GM19324 (cell line): ENCODE data around the gene THOP1.

Experiments
- ATAC-seq: cut with Tn5 transposase; IDR thresholded peaks from one replicate; pipeline ENCODE4 v1.9.1; 2021; ENCODE audit warnings: mild to moderate bottlenecking, moderate library complexity; ENCODE audit not compliant: unreplicated experiment, low FRiP score

THOP1 gene

DNA sequence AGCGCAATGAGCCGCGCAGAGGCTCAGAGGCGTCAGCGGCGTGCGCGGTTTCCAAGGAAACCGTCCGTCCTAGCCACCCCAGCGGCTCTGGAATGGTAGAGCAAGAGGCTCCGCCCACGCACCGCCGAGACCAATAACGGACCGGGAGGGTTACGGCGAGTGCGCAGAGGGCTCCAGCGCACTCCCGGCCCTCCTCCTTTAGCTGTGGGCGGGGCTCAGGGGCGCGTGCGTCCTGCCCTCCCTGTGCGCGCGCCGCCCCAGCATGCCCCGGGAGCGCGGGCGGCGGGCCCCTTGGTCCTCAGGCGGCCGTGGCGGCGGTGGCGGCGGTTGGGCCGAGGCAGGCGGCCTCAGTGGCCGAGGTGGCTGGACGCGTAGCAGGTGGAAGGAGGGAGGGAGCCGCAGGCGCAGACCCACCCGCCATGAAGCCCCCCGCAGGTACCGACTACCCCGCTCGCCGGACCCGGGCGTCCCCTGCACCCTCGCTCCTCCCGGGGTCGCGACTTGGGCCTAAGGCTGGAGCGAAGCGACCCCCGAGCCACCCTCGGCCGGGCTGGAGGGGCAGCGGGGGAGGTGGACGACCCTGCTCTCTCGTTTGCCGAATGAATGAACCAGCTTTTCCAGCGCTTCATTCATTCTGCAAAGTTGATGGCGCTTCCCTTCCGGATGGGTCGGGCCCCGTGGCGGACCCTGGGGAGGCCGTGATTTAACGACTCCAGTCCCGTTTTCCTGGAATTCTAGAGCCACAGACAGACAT is at the start of gene THOP1:
Gene THOP1, plus strand, starts transcription at position 260 of the 754 bp plus-strand sequence. Its CDS starts 160 bp downstream, at position 420.
- ATAC-seq = peak; percentile 77

DNA sequence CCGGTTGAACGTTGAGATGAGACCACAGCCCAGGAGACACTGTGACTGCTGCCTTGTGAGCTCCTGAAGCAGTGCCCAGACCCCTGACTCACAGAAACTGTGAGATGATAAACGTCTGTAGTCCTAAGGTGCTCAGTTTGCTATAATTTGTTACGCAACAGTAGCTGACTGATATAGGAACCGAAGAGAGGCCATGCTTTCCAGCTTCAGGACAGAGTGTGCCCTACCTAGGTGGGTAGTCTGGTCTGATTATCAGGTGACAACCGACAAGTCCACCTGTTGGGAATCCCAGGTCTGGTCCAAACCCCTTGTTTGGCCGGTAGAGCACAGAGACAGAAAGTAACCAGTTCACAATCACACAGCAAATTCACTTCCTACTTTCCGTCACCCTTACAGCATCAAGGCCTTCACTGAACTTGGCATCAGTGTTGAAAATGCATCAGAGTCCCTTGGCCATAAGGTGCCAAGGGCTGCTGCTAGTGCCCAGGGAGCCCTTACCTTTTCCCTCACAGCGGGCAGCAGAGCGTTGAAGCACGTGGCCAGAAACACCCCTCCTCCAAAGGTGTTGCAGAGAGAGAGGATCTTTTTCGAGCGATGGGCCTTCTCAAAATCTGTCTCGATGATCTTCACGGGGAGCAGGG is 48.6 kb upstream of the THOP1 start:
- no peak for ATAC-seq

DNA sequence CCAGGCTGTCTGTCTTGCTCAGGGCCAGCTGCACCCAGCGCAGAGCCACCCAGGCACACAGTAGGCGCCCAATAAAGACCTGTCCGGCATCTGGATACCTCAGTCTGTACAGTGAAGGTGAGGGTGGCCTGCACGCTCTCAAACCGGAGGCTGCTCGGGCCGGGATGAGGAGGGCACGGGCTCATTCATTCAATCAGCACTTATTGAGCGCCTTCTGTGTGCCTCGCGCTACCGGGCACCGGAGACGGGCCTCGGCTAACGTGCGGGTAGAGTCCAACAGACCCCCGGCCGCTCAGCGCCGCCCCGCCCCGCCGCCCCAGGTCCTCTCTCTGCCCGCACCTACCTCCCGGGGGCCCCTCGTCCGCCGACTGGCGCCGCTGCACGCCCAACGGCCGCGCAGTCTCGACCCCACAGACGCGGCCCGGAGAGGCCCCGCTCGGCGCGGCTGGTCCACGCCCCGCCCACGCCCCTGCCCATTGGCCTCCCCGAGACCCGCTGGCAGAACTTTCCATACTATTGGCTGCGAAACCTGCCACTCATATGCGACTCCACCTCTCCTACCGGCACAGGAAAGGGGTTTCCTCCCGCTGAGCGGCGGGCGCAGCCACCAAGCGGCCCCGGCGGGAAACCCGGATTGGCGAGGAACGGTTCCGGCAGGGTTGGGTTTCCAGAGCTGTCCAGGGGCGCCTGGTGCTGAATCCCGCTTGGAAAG is 45.5 kb upstream of the THOP1 start, which contains the start of gene SLC39A3:
Gene SLC39A3, minus strand, starts transcription at position 416 of the 712 bp plus-strand sequence. CDS start 2,760 bp downstream, outside the sequence.
- ATAC-seq = peak; percentile 90

DNA sequence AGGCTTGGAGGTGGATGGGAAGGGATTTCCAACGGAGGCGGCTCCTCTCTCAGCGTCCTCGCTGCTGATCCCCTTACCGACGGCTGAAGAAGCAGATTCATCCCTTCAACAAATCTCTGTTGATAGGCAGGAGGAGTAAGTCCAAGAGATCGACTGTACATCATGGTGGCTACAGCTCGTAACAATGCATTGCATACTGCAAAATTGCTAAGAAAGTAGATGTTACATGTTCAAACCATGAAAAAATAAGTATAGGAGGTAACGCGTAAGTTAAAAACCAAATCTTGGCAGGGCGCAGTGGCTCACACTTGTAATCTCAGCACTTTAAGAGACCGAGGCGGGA is 45.0 kb upstream of the THOP1 start:
- peak; percentile 5 for ATAC-seq

DNA sequence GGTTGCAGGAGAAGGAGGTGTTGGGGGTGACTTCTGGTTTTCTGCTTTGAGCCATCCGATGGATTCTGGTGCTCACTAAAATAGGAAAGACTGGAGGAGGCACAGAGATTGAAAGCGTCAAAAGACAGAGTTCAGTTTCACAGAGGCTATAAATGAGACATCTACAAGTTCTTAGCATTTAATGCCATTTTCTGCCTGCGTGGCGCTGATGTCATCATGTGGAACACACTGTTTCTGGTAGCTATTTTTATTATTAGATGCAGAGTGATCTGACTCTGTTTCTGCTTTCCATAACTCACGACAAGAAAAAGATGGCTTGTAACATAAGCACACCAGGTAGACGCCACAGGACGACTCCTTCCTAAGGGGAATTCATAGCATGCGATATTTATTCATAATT is 42.2 kb upstream of the THOP1 start:
- no peak for ATAC-seq

DNA sequence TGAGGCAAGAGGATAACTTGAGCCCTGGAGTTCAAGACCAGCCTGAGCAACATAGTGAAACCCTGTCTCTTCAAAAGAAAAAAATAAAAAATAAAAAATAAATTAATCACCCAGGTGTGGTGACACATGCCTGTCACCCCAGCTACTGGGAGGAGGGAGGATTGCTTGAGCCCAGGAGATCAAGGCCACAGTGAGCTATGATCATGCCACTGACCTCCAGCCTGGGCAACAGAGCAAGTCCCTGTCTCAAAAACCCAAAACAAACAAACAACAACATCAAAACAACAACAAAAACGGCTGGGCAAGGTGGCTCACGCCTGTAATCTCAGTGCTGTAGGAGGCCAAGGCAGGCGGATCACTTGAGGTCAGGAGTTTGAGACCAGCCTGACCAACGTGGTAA is 41.2 kb upstream of the THOP1 start:
- ATAC-seq = no peak

DNA sequence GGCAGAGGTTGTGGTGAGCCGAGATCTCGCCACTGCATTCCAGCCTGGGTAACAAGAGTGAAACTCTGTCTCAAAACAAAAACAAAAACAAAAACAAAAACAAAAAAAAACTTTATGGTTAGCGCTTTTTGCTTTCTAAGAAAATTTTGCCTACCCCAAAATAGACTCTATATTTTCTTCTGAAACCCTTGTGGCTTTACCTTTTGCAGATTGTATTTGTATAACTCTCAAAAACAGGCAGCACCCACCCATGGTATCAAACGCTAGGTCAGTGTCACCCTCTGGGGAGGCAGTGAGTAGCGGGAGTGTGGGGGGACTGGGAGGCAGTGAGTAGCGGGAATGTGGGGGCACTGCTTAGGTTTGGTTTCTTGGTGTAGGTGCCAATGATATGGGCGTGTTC is 38.0 kb upstream of the THOP1 start:
- peak; percentile 62 for ATAC-seq

DNA sequence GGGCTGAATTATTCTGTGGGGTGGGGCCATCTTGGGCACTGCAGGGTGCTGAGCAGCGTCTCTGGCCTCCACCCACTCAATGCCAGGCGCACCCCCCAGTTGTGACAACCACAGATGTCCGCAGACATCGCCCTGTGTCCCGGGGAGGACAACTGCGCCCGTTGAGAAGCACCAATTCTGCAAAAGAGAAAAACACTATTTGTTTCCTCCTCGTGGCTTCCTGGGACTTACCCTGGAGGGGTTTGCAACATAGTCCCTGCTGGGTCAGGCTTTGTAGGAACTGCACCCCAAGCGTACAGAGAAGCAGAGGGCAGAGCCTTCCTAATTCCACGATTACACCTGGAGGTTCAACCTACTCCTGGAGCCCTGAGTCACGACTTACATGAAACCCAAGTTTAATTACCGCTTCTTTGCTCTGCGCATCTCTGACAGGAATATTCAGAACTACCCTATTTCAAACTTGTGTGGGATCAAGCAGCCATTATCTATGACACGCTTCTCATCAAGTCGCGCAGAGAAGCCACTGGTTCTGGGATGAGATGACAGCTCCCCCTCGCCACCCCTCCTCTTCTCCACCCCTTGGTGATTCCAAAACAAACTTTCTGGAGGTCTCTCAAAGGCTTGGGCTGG is 34.4 kb upstream of the THOP1 start:
- ATAC-seq = no peak

DNA sequence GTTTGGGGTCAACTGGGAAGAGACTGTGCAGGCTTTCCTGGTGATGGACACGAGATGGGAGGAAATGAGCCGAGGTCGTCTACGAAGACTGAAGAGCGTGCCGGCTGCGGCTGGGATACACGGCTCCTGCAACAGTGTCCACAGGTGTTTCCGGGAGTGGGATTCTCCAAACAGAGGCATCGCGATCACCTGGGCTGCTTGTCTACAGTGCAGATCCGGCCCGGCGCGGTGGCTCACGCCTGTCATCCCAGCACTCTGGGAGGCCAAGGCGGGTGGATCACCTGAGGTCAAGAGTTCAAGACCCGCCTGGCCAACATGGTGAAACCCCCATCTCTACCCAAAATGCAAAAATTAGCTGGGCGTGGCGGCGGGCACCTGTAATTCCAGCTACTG is 33.9 kb upstream of the THOP1 start:
- ATAC-seq = no peak

DNA sequence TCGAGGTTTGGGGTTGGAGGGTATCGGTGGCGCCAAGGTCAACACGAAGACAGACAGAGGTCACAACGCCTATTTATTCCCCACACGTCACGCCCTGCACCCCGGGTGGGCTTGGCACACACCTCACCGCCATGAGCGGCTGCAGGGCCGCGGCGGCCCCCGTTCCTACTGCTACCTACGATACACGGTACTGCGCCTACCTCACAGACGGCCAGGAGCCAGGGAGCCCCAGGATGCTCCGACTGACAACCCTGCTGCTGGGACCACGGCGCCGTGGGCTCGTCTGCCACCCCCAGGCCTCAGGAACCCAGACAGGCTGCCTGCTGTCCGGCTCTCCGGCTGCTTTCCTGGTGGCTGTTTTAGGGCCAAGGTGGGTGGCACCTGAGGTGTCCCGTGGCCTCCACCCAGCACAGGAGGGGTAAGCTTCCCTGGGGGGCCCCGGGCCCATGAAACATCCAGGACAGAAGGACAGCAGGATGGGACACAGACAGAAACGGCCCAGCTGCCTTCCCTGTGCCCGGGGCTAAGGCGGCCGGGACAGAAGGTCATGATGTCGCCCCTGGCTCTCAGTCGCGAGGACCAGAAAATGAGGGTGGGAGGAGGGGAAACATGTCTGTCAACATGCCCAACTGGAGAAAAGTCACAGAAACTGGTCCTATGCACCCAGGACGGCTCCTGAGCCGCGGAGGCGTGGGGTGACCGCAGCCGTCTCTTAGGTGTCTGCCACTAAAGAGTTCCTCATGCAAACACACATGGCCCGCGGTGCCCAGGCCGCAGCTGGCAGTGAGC is 30.4 kb upstream of the THOP1 start:
- no peak for ATAC-seq

DNA sequence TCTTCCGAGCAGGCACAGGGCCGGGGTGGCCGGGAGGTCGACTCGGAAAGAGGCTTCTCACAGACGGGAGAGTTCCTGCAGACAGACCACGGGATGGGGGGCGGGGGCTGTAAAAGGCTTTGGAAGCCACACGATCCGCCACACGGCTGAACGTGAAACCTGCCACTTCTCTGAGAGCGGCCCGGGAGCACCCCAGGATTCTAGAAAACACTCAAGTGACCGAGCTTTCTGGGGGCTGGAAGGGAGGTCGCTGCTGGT is 29.9 kb upstream of the THOP1 start:
- no peak for ATAC-seq

DNA sequence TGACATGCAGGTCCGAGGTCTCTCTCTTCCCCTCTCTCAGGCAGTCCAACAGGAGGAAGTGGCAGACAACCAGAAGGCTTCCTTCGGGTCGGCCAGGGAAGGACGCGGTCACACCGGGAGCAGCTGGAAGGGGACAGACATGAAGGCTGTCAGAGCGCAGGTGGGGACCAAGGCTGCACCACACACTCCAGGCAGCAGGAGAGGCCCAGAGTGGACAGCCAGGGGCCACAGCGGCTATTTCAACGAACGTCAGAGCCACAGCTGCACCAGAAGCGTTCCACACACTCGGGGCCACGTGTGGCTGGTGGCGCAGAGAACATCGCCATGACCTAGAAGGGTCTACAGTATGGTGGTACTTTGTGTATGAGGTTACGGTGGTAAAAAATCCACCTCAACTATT is 29.5 kb upstream of the THOP1 start:
- no peak for ATAC-seq

DNA sequence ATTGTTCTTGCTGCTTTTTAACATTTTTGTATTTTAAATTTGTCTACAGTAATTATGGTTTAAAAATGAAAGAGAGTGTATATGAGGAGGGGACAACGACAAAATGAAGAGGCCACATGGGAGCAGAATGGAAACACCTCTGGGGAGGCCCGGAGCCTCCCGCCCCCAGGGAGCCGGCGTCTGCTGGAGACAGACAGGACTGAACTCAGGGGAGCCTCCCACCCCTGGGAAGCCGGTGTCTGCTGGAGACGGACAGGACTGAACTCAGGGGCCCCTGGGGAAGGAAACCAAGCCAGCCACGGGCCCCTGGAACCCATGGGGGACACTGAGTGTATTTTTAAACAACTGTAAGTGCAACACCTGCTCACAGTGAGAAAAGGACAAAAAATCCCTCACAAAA is 28.8 kb upstream of the THOP1 start:
- ATAC-seq = no peak

DNA sequence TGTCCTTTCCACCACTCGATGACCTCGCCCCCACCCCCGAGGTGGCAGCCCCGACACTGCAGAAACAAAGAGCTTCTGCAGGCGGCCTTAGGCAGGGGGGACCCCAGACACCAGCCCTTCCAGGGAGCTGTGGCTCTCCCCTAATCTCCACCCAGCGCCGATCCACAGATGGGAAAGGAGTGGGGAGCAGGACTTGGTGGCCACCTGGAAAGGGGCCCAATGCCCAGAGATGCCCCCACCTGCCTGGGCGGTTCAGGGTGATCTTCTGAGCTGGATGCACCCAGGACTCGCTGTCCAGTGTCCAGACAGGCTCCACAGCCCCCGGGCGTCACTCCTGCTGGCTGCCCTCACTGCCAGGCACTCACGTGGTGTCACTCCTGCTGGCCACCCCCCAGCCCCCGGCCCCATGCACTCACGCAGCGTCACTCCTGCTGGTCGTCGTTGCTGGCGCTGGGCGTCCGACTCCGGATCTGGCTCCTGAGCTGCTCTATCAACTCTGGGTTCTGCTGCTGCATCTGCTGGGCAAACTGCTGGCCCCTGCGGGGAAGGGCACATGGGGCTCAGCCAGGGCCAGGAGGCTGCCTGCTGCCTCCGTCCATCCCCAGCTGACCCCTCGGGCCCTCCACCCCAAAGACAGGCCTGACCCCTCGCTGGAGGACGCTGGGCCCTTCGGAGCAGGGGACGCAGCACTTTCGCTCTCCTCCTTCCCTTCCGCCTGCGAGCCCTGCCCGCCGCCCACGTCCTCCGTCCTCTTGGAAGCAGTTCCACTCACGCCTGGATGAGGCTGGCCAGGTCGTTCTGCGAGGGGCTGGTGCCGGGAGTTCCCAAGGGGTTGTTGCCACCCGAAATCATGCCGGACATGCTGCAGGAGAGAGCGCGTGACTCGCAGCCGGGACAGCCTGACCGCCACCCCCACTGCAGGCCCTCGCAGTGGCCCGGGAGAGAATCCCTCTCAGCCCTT is 28.1 kb upstream of the THOP1 start:
- ATAC-seq = no peak

DNA sequence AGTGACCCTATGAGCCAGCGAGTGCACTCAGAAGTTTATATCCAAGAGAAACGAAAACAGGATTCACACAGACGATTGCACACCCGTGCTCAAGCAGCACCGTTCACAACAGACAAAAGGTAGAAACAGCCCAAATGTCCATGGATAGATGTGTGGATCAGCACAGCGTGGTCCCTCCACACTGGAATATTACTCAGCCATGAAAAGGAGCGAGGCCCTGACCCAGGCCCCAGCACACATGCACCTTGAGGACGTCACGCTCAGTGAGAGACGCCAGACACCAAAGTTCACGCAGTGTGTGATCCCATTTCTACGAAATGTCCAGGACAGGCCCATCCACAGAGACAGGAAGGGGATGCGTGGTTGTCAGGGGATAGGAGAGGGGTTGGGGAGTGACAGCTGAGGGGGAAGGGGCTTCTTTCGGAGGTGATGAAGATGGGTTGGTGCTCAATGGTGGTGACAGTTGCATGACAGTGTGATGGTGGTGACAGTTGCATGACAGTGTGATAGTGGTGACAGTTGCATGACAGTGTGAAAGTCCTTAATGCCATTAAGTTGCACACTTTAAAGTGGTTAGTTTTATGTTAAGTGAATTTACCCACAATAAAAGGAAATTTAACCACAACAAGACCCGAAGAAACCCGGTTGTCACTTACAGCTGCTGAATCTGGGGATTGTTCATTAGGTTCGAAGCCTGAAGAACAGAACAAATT is 26.5 kb upstream of the THOP1 start:
- ATAC-seq = no peak

DNA sequence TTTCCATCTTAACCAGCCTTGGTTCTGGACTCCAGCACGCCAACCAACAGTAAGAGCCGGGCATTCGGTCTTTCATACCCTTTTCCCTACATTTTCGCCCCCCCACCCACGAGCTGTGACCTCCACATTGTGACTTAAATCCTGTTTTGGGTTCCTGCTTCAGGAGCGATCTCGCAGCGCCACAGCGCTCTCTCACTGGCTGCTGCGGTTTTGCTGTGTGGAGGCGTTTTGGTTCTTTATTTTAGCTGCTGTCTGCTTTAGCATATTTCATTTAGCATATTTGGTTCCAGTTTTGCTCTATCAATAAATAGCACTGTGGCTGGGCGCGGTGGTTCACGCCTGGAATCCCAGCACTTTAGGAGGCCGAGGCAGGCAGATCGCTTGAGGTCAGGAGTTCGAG is 25.9 kb upstream of the THOP1 start:
- ATAC-seq = no peak

DNA sequence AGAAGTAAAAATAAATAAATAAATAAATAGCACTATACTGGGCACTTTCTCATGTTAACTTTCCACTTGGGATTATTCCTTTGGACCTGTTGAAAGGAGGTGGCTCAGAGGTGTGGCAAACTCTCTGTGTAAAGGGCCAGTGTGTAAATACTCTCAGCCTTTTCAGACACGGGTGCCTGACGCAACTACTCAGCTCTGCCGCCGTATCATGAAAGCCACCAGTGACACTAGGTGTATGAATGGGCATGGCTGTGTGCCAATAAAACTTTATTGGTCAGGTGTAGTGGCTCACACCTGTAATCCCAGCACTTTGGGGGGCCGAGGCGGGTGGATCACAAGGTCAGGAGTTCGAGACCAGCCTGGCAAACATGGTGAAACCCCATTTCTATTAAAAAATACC is 25.3 kb upstream of the THOP1 start:
- no peak for ATAC-seq

DNA sequence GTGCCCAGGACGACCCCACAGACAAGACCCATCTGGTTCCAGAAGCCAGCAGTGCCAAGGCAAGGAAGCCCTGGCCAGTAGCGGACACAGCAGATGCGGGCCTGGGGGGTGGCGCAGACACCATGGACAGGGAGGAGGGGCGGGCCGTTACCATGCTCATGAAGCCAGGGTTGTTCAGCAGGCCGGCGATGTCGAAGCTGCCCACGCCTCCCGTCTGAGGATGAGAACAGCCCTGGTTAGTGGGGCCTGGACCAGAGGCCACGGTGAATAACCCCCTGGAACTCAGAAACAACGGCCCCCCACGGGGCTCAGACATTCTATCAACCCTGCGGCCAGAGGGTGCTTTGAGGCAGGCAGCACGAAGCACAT is 24.0 kb upstream of the THOP1 start:
- no peak for ATAC-seq
